ENCODE results near the gene AK5. TPM values are rescaled to one million over a fixed set of nuclear protein-coding genes. Genes with fewer than 3 reads are reported as not detected.
A peak's percentile ranks its signal among the peaks of the same experiment; 100 is the strongest.
"Not testable (repeated sequence)": the region's sequence is repeated elsewhere in the genome, so short reads cannot be mapped to it uniquely, and the experiment has no call there.

Gene AK5
- total RNA-seq, 6 experiments from 2014 or later = 51.9 to 77.6 (median 70.8) TPM

GRCh38 chr1:77300566-77300965 lies 18.7 kb downstream of the AK5 start:
- TF ChIP-seq CTCF (IDR thresholded peaks at IDR 0.05) = no peak
- H3K4me1 Mint-ChIP-seq (ENCODE audit: low read depth) = no peaks in the 10 kb centered on the region
- H3K9me3 Mint-ChIP-seq = no peaks in the 10 kb centered on the region
- H3K27ac Mint-ChIP-seq = no peak overlapping the region
- H3K27me3 Mint-ChIP-seq (ENCODE audit: insufficient read depth) = no peaks in the 10 kb centered on the region
- DNase-seq = no peak
- peaks cover 53% of the 10 kb centered on the region for H3K36me3 Mint-ChIP-seq (ENCODE audit: low read depth)
- no peak overlapping the region for H3K4me3 Mint-ChIP-seq

- TF ChIP-seq CTCF (IDR thresholded peaks at IDR 0.05) = no peak
- Mint-ChIP-seq H3K4me3 (no peak overlapping the region), H3K9me3 (no peaks in the 10 kb centered on the region), H3K4me1 (ENCODE audit: low read depth) (no peaks in the 10 kb centered on the region), H3K27ac (no peak overlapping the region), H3K36me3 (ENCODE audit: low read depth) (peaks cover 68% of the 10 kb centered on the region), H3K27me3 (ENCODE audit: insufficient read depth) (peaks cover 1% of the 10 kb centered on the region; the same call in 1 of the 2 replicates)
- no peak for DNase-seq
These were observed 21.6 kb downstream of the AK5 start for GRCh38 chr1:77303387-77303786.

- Mint-ChIP-seq H3K36me3 (ENCODE audit: low read depth) (peaks cover 66% of the 10 kb centered on the region), H3K27me3 (ENCODE audit: insufficient read depth) (peaks cover 1% of the 10 kb centered on the region), H3K4me1 (ENCODE audit: low read depth) (peaks cover 14% of the 10 kb centered on the region; the same call in 1 of the 2 replicates), H3K27ac (no peak overlapping the region), H3K4me3 (no peak overlapping the region), H3K9me3 (no peaks in the 10 kb centered on the region)
- no peak for DNase-seq
- TF ChIP-seq CTCF (IDR thresholded peaks at IDR 0.05) = no peak
These were observed 27.2 kb downstream of the AK5 start for GRCh38 chr1:77308889-77309621.

GRCh38 chr1:77310924-77311323 lies 29.1 kb downstream of the AK5 start:
- peaks cover 25% of the 10 kb centered on the region for H3K4me1 Mint-ChIP-seq (ENCODE audit: low read depth)
- no peaks in the 10 kb centered on the region; the same call in 1 of the 2 replicates for H3K27me3 Mint-ChIP-seq (ENCODE audit: insufficient read depth)
- peaks cover 49% of the 10 kb centered on the region for H3K36me3 Mint-ChIP-seq (ENCODE audit: low read depth)

GRCh38 chr1:77312364-77312763 lies 30.5 kb downstream of the AK5 start:
- H3K27me3 Mint-ChIP-seq (ENCODE audit: insufficient read depth); H3K4me3 Mint-ChIP-seq; DNase-seq; H3K9me3 Mint-ChIP-seq; H3K27ac Mint-ChIP-seq: not testable (repeated sequence)
- Mint-ChIP-seq H3K36me3 (ENCODE audit: low read depth) (peaks cover 40% of the 10 kb centered on the region), H3K4me1 (ENCODE audit: low read depth) (peaks cover 39% of the 10 kb centered on the region)

More at GRCh38 chr1:77310924-77311323, 29.1 kb downstream of the AK5 start:
- Mint-ChIP-seq H3K27ac (no peak overlapping the region), H3K9me3 (no peaks in the 10 kb centered on the region), H3K4me3 (no peak overlapping the region)
- no peak for TF ChIP-seq CTCF (IDR thresholded peaks at IDR 0.05)
- no peak for DNase-seq

GRCh38 chr1:77313491-77313890 lies 31.7 kb downstream of the AK5 start:
- H3K36me3 Mint-ChIP-seq (ENCODE audit: low read depth) = peaks cover 43% of the 10 kb centered on the region
- DNase-seq = no peak
- peaks cover 51% of the 10 kb centered on the region for H3K4me1 Mint-ChIP-seq (ENCODE audit: low read depth)
- no peaks in the 10 kb centered on the region; the same call in 1 of the 2 replicates for H3K27me3 Mint-ChIP-seq (ENCODE audit: insufficient read depth)
- TF ChIP-seq CTCF (IDR thresholded peaks at IDR 0.05) = peak; percentile 67
- H3K4me3 Mint-ChIP-seq = no peak overlapping the region
- no peaks in the 10 kb centered on the region for H3K9me3 Mint-ChIP-seq
- peak overlapping the region; percentile 7; the same call in 1 of the 2 replicates for H3K27ac Mint-ChIP-seq

All from HFFc6 (cell line).